Breast epithelium (tissue), 4 donors: ENCODE data around the gene CENPH. TPM values are rescaled to one million over a fixed set of nuclear protein-coding genes. Genes with fewer than 3 reads are reported as not detected.
"Not testable (repeated sequence)": the region's sequence is repeated elsewhere in the genome, so short reads cannot be mapped to it uniquely, and the experiment has no call there.

Experiments
- DNase-seq, 2 donors: peaks; one replicate each; pipeline ENCODE4 v3.0.0-alpha.2; 2019; ENCODE audit warnings: low spot score in 2 of 2
- H3K27ac ChIP-seq, 2 donors: fragments of 200-600 bp; sonication (generic) in 1 of 2; one replicate each; pipeline ENCODE4 v1.5.1; 2016 to 2019; ENCODE audit warnings: mild to moderate bottlenecking in 1 of 2
- H3K27me3 ChIP-seq, 2 donors: fragments of 200-600 bp; sonication (generic) in 1 of 2; one replicate each; pipeline versions ENCODE4 v1.5.1 to v1.6.0; 2017 to 2019; ENCODE audit warnings: control low read depth in 1 of 2, mild to moderate bottlenecking in 1 of 2
- H3K36me3 ChIP-seq: fragments of 200-600 bp; one replicate; pipeline ENCODE4 v1.5.1; 2019
- H3K4me1 ChIP-seq, 2 donors: fragments of 200-600 bp; sonication (generic); one replicate each; pipeline ENCODE4 v1.5.1; 2016 to 2019; ENCODE audit warnings: control low read depth in 1 of 2
- H3K4me3 ChIP-seq, 3 donors: fragments of 200-600 bp; sonication (generic); 1 replicate in 2 of 3; 2 replicates in 1 of 3; pipeline ENCODE4 v1.5.1; 2016 to 2019; ENCODE audit warnings: mild to moderate bottlenecking in 3 of 3, moderate library complexity in 2 of 3
- H3K9me3 ChIP-seq, 2 donors: fragments of 200-600 bp; sonication (generic) in 1 of 2; one replicate each; pipeline ENCODE4 v1.5.1; 2016 to 2019; ENCODE audit warnings: control low read depth in 1 of 2
- POLR2A ChIP-seq: fragments of 450-650 bp; IDR thresholded peaks from one replicate; pipeline ENCODE4 v1.6.1; 2016; ENCODE audit warnings: antibody characterized with exemption, mild to moderate bottlenecking, moderate library complexity
- POLR2AphosphoS5 ChIP-seq, 3 donors: sonication (generic); formaldehyde crosslinking; IDR thresholded peaks; one replicate each; pipeline ENCODE4 v1.6.1; 2017; ENCODE audit warnings: antibody characterized with exemption in 3 of 3
- intact Hi-C: fragments of 100-400 bp; cut with DNase I; formaldehyde crosslinking; loops from one replicate; pipeline ENCODE4 v1.15.1; 2023; ENCODE audit warnings: low total_unique reads
- total RNA-seq, 3 donors: library from RNA; depleted of rRNA; stranded (reverse); fragments of >200 nt; gene quantifications; one replicate each; pipeline ENCODE4 v1.1.0, GENCODE V29; 2016
- TF ChIP-seq, protein P1 (sequence below), 3 donors: fragments of 450-650 bp; IDR thresholded peaks; one replicate each; pipeline ENCODE4 v1.5.1; 2016 to 2017; ENCODE audit warnings: antibody characterized with exemption in 3 of 3, mild to moderate bottlenecking in 3 of 3, moderate library complexity in 3 of 3

Gene CENPH
- total RNA-seq, 3 donors from 2014 or later, result 2.6 to 6.1 (median 2.9) TPM

DNA sequence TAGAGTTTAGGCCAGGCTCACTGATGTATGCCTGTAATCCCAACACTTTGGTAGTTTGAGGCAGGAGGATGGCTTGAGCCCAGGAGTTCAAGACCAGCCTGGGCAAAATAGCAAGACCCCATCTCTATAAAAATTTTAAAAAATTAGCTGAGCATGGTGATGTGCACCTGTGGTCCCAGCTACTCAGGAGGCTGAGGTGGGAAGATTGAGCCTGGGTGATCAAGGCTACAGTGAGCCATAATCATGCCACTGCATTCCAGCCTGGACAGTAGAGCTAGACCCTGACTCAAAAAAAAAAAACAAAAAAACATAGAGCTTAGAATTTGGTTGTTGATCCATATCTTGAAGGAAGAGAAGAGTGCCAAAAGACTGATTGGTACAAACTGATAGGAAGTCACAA, 30.6 kb downstream of the CENPH start:
- intact Hi-C loops, result no loop called here
- DNase-seq, result no peak
- no peaks in the 10 kb centered on the region for H3K36me3 ChIP-seq
- H3K27me3 ChIP-seq, result no peaks in the 10 kb centered on the region
- H3K27ac ChIP-seq, result no peak overlapping the region
- H3K4me1 ChIP-seq, result peaks cover 0 to 2% of the 10 kb centered on the region in 2 donors
- H3K9me3 ChIP-seq, result no peaks in the 10 kb centered on the region
- TF ChIP-seq, protein P1, sequence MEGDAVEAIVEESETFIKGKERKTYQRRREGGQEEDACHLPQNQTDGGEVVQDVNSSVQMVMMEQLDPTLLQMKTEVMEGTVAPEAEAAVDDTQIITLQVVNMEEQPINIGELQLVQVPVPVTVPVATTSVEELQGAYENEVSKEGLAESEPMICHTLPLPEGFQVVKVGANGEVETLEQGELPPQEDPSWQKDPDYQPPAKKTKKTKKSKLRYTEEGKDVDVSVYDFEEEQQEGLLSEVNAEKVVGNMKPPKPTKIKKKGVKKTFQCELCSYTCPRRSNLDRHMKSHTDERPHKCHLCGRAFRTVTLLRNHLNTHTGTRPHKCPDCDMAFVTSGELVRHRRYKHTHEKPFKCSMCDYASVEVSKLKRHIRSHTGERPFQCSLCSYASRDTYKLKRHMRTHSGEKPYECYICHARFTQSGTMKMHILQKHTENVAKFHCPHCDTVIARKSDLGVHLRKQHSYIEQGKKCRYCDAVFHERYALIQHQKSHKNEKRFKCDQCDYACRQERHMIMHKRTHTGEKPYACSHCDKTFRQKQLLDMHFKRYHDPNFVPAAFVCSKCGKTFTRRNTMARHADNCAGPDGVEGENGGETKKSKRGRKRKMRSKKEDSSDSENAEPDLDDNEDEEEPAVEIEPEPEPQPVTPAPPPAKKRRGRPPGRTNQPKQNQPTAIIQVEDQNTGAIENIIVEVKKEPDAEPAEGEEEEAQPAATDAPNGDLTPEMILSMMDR (IDR thresholded peaks at IDR 0.05), result no peak
- TF ChIP-seq POLR2A, result no peak
- H3K4me3 ChIP-seq, result no peak overlapping the region

DNA sequence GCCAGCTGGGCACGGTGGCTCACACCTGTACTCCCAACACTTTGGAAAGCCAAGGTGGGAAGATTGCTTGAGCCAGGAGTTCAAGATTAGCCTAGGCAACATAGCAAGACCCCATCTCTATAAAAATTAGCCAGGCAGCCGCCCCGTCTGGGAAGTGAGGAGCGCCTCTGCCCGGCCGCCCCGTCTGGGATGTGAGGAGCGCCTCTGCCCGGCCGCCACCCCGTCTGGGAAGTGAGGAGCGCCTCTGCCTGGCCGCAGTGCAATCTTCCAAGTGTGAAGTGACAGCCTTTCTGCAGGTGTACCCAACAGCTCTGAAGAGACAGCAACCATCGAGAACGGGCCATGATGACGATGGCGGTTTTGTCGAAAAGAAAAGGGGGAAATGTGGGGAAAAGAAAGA, 31.0 kb downstream of the CENPH start:
- H3K4me3 ChIP-seq, intact Hi-C loops, H3K27me3 ChIP-seq, H3K4me1 ChIP-seq, H3K36me3 ChIP-seq, H3K9me3 ChIP-seq, H3K27ac ChIP-seq, DNase-seq: not testable (repeated sequence)

DNA sequence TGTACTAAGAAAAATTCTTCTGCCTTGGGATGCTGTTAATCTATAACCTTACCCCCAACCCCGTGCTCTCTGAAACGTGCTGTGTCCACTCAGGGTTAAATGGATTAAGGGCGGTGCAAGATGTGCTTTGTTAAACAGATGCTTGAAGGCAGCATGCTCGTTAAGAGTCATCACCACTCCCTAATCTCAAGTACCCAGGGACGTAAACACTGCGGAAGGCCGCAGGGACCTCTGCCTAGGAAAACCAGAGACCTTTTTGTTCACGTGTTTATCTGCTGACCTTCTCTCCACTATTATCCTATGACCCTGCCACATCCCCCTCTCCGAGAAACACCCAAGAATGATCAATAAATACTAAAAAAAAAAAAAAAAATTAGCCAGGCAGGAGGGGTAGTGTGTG, 31.4 kb downstream of the CENPH start:
- intact Hi-C loops, H3K27me3 ChIP-seq, H3K36me3 ChIP-seq, H3K9me3 ChIP-seq, H3K4me1 ChIP-seq, H3K27ac ChIP-seq, H3K4me3 ChIP-seq, DNase-seq: not testable (repeated sequence)

DNA sequence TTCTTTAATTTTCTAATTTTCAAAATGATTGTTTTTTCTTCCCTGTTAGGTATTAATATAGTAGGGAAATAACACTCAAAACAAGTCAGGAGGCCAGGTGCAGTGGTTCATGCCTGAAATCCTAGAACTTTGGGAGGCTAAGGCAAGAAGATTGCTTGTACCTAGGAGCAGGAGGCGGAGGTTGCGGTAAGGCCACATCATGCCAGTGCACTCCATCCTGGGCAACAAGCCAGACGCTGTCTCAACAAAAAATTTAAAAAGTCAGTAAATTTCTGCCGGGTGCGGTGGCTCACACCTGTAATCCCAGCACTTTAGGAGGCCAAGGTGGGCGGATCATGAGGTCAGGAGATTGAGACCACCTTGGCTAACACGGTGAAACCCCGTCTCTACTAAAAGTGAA, 35.1 kb downstream of the CENPH start:
- intact Hi-C loops, result no loop called here
- Histone ChIP-seq H3K27ac (no peak overlapping the region), H3K9me3 (no peaks in the 10 kb centered on the region), H3K27me3 (no peaks in the 10 kb centered on the region), H3K4me1 (no peaks in the 10 kb centered on the region), H3K36me3 (no peaks in the 10 kb centered on the region), H3K4me3 (no peak overlapping the region)
- DNase-seq, result no peak
- no peak for TF ChIP-seq POLR2A
- TF ChIP-seq POLR2AphosphoS5 (IDR thresholded peaks at IDR 0.05), result no peak
- TF ChIP-seq, protein P1 (IDR thresholded peaks at IDR 0.05), result no peak

DNA sequence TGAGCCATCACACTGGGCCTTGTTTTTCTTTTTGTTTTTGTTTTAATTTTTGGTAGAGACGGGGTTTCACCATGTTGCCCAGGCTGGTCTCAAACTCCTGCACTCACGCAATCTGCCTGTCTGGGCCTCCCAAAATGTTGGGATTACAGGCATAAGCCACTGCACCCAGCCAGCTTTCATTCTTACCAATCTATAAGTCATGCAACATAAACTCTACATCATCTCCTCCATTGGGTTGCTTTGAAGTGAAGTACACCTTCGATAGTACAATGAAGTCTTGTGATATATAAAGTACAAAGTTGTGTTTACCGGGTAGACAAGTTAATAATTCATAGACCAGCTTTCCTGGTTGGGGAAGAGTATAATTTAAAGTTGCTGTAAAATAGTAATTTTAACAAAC, 36.5 kb downstream of the CENPH start:
- intact Hi-C loops, result no loop called here
- DNase-seq, result no peak
- H3K27me3 ChIP-seq, result no peaks in the 10 kb centered on the region
- H3K36me3 ChIP-seq, result no peaks in the 10 kb centered on the region
- no peaks in the 10 kb centered on the region for H3K9me3 ChIP-seq
- no peak overlapping the region for H3K27ac ChIP-seq
- H3K4me1 ChIP-seq, result no peaks in the 10 kb centered on the region
- no peak for TF ChIP-seq POLR2A
- TF ChIP-seq, protein P1 (IDR thresholded peaks at IDR 0.05), result no peak
- no peak for TF ChIP-seq POLR2AphosphoS5 (IDR thresholded peaks at IDR 0.05)
- H3K4me3 ChIP-seq, result no peak overlapping the region

DNA sequence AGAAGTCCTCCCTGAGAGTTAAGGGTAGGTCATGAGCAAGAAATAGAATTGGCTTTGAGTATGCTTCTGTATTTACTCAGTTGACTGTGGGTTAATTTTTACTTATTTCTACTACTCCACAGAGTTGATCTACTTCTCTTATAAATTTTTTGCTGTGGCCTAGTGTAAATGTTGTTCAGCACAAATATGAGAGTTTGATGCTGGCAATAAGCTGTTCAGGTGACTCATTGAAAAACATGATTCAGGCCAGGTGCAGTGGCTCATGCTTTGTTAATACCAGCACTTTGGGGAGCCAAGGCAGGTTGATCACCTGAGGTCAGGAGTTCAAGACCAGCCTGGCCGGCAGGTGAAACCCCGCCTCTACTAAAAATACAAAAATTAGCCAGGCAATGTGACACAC, 40.8 kb downstream of the CENPH start:
- intact Hi-C loops, result no loop called here
- no peaks in the 10 kb centered on the region for H3K36me3 ChIP-seq
- H3K4me3 ChIP-seq, result no peak overlapping the region
- no peak for DNase-seq
- no peaks in the 10 kb centered on the region for H3K9me3 ChIP-seq
- no peaks in the 10 kb centered on the region for H3K4me1 ChIP-seq
- no peaks in the 10 kb centered on the region for H3K27me3 ChIP-seq
- no peak overlapping the region for H3K27ac ChIP-seq
- no peak for TF ChIP-seq POLR2A
- TF ChIP-seq POLR2AphosphoS5 (IDR thresholded peaks at IDR 0.05), result no peak
- TF ChIP-seq, protein P1 (IDR thresholded peaks at IDR 0.05), result no peak
